T-helper 22 cell (primary cell): ENCODE results near the gene PDC.
"Not testable (repeated sequence)": the region's sequence is repeated elsewhere in the genome, so short reads cannot be mapped to it uniquely, and the experiment has no call there.

Experiments
- DNase-seq: peaks from one replicate; pipeline ENCODE4 v3.0.0-alpha.2; 2020; ENCODE audit warnings: low read depth

The PDC gene

DNA sequence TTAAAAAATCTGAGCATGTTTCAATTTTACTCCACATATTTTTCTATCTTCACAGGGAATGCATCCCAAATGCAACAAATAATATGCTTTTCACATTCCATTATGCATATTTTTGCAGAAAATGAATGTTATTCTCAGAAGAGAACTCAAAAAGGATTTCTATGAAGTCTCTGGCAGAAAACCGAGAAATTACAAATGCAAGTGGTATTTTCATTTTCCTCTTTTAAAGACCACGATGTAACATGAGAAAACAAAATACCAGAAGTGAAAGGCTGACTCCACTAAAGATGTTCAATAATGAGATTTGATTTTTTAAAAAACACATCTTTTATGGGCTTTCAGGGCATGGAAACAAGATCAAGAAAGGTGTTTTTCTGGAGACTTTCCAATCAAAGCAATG is 5.0 kb upstream of the PDC start:
- DNase-seq: no peak

DNA sequence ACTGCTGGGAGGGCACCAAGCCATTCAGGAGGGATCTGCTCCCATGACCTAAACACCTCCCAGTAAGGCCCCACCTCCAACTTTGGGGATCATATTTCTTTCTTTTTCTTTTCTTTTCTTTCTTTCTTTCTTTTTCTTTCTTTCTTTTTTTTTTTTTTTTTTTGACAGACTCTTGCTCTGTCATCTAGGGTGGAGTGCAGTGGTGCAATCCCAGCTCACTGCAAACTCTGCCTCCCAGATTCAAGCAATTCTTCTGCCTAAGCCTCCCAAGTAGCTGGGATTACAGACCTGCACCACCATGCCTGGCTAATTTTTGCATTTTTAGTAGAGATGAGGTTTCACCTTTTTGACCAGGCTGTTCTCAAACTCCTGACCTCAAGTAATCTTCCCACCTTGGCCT is 4.6 kb upstream of the PDC start:
- DNase-seq: not testable (repeated sequence)

DNA sequence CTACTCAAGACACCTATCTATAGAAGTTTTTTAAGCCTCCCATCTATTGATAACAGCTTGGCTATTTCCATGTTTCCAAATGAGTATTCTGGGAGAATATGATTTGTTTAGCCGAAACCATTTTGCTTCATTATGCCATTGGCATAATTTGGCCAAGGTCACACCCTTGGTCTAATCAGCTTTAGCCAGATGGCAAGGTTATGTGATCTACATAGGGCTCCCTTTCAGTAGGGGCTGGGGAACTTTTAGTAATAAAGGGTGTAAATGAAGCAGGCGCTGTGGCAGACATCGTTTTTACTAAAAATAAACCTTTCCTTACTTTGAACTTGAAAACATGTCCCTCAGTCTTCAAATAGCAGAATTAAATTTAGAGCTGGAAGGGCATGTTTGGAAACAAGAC is 3.0 kb upstream of the PDC start:
- no peak for DNase-seq

DNA sequence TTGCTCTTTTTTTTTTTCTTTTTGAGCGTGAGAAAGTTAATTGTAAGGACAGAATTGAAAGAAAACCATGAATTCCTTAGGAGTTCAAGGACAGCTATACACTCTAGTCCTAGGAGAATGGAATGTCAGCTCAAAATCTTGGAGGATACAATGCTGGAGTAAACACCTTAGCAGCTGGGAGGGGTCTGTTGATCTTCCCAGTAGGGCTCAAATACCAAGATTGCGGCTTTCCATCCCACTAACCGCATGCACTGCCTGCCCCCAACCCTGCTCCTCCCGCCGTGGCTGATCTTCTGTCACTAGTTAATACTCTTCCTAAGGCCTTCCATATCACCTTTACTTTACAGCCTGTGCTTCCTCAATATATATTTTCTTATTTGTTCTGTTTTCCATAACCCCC is 2.6 kb upstream of the PDC start:
- no peak for DNase-seq

DNA sequence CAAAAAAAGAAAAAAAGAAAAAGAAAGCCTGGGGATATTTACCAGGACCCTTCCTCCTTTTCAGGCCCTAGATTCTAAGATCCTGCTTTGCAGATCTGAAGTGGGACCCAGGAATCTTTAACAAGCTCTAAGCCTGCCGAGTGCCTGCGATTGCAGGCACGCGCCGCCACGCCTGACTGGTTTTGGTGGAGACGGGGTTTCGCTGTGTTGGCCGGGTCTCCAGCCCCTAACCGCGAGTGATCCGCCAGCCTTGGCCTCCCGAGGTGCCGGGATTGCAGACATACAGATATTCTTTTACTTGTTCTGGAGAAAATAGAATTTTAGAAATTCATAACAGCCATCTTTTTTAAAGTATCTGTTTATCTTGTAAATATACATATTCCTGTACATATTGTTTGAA is 1.8 kb downstream of the PDC start:
- DNase-seq: not testable (repeated sequence)

DNA sequence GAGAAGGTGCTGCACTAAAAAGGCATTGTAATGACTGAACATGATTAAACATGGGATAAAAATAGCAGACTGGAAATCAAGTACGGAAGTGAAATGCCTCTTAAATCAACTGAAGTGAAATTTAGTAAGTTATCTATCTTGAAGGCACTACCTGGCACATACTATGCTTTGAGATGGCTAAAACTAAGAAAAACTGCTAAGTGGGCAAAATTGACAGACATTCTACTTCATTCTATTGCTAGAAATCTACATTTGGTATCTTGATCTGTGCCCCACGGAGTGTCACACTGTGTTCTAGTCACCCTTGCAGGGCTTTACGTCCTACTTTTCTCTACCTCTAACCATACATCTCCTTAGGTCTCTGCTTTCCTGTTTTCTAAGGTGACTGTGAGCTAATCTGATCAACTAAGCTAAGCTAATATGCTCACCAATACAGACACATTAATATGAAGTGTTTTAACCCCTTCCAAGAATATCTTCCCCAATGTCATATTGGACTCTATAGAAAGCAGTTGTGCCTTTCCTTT is 4.1 kb downstream of the PDC start:
- DNase-seq: no peak

DNA sequence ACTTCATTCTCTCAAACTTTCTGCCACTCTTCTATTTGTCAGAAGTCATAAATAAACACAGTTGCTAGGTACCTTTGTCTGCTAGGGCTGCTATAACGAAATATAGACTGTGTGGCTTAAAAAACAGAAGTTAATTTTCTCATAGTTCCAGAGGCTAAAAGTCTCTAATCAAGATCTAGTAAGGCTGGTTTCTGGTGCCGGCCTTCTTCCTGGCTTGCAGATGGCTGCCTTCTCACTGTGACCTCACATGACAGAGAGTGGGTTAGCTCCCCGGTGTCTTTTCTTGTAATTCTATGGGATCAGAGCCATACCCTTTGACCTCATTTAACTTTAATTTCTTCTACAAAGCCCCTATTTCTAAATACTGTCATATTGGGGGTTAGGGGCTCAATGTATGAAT is 5.9 kb downstream of the PDC start:
- no peak for DNase-seq

DNA sequence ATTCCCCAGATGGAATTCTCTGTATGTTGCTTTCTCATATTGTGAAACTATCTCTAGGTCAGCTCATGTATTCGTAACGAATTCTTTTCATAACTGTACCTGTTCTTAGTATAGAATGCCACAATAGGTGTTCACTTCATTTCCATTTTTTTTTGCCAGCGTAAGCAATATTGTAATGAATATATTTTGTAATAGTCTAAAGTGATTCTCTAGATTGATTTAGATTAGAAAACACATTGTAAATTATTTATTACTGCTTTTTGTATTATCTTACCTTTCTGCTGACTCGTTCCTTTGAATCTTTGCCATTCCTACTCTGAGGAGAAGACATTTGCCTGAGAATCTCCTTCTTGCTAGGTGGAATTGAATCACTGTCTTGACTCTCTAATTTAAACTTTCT is 14.8 kb downstream of the PDC start:
- no peak for DNase-seq

DNA sequence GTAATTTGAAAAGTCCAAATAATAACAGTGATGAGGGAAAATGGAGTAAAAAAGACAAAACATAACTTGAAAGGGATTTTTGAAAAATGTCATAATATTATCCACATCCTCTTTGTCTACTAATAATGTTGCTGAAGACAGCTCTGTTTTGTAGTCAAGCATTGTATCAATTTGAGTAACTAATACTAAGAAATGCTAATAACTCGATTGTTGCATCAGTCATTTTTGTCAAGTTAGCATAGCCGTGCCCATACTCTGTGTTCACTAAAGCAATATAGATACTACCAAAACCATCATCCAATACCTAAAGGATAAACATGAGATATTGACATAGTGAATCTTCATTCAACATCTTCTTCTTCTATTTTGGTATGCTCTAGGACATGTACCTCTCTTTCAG is 17.3 kb downstream of the PDC start:
- no peak for DNase-seq

DNA sequence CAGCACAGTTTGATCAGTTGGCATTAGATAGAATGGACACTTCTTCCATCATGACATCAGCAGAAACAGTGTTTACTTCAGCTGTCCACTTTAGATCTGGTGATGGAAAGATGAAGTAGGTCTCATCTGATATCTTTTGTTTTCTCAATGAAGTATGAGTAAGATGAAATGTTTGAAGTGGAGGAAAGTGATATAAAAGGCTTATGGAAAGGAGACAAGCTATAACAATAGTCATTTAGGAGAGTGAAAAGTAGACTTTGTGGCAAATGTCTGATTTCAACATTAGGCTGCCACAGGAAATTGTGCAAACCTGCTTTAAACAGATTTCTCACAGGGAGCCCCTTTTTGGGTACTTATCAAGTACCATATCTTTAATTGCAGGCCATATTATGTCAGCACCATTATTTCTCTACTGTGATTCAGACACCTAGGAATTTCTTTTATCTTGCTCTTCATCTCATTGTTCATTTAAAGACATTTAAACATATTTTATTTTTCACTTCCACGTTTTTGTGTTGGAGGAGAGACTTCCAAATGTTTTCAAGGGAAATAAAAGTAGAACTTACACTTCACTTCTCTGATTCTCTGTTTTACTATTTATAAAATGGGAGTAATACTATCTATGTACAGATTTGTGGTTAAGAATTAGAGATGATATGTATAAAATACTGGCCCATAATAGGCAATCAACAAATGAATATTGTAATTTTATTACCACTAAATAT is 18.1 kb downstream of the PDC start:
- DNase-seq: no peak

DNA sequence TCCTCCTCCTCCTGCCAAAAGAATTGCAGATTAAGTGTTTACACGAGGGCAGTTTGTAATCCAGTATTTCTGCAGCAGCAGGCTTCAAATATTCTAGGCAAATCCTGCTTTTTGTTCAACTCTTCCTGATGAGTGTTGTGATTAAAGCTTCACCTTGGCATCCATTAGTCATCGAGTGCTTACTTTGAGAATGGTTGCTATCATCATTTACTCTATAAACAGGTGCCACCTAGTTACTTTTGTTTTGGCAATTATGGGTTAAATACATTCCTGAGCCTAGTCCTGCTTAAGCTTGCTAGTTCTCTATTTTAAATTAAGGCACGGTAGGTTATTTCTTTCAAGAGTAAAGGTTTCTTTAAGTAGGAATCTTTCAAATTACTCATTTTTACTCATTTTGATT is 20.3 kb downstream of the PDC start:
- no peak for DNase-seq

DNA sequence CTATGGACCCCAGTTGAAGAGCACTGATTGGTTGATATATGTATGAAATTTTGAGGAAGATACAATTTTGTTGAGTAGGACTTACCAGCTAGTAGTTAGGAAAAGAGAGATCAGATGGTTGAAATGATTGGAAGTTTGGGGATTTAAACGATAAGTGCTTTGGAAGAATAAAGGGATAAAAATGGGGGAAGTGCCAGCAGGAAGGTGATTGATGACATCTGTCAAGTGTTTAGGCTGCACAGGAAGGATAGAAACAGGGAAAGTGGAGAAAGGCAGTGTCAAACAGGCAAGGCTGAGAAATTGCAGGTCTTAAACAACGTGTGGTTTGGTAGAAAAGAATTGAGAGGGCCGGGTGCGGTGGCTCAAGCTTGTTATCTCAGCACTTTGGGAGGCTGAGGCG is 22.3 kb downstream of the PDC start:
- DNase-seq: no peak

DNA sequence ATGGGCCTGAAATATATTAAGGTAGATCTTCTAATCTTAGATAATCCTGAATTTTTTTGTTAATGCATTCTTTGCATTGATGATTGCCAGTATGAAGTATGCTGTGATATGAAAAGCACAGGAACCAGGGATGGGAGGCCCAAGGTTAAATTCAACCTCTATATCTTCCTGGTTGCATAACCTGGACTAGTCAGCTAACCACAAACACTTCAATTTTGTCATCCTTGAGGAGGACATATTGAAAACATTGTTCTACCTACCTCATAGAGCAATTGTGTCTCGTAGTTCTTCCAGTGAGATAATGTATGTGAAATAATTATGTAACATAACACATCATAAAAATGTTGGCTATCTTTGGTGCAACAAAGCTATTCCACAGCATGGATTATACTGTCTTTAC is 25.6 kb downstream of the PDC start:
- no peak for DNase-seq

DNA sequence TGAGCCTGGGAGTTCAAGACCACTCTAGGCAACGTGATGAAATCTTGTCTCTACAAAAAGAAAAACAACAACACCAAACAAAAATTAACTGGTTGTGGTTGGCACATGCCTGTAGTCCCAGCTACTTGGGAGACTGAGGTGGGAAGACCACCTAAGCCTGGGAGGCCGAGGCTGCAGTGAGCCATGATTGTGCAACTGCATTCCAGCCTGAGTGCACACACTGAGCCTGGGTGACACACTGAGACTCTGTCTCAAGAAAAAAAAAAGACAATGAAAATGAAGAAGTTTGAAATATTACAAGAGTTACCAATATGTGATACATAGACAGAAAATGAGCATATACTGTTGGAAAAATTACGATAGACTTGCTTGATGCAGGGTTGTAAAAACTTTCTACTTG is 31.9 kb downstream of the PDC start:
- DNase-seq: no peak

DNA sequence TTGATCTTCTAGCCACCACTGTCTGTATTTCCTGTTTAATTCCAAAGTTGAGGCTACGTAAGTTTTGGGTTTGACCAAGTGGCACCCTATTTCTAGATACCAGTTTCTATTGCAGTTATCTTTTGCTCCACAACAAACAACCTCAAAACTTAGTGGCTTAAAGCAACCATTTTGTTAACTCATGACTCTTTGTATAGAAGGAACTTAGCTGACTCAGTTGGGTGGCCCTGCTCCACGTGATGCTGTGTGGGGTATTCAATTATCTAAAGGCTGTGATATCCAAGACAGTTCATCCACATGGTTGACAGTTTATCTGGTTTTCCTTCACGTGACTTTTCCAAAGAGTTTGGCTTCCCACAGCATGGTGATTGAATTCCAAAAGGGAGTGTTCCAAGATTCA is 34.8 kb downstream of the PDC start:
- DNase-seq: no peak

DNA sequence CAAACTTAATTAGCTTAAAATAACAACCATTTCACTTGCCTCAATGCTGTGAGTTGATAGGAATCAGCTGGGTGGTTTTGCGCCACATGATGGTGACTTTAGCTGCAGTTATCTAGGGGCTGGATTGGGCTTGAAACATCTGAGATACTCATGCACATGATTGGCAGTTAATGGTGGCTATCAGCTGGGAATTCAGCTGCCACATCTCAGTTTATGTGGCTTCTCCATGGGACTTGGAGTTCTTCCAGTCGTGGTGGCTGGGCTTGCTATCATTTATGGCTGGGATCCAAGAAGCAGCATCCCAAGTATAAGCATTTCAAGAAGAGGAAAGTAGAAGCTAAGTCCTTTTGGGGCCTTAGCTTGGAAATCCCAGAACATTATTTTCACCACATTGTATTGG is 36.4 kb downstream of the PDC start:
- no peak for DNase-seq

DNA sequence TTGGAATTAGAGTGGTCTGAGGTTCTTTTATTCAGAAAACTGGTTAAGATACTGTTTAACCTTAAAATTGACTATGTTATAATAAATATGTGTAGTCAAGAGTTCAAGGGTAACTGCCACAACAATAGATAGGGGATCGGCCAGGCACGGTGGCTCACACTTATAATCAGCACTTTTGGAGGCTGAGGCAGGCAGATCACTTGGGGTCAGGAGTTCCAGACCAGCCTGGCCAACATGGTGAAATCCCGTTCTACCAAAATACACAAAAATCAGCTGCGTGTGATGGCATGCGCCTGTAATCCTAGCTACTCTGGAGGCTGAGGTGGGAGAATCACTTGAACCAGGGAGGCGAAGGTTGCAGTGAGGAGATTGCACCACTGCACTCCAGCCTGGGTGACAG is 39.5 kb downstream of the PDC start:
- no peak for DNase-seq

DNA sequence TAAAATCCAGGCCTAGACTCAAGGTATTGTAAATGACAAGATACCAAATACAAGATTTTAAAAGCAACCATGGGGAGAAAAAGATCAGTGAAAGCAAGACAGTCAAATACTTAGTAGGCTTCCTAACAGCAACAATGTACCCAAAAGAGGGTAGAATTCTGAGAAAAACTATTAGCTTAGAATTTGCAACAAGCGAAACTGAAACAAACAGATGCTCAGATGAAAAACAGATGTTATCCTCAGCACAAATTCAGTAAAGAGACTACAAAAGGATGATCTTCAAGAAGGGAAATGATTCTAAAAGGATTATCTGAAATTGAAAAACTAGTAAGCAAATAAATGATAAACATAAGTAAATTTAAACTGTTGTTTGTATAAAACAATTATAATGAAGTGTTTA is 40.0 kb downstream of the PDC start:
- DNase-seq: no peak

DNA sequence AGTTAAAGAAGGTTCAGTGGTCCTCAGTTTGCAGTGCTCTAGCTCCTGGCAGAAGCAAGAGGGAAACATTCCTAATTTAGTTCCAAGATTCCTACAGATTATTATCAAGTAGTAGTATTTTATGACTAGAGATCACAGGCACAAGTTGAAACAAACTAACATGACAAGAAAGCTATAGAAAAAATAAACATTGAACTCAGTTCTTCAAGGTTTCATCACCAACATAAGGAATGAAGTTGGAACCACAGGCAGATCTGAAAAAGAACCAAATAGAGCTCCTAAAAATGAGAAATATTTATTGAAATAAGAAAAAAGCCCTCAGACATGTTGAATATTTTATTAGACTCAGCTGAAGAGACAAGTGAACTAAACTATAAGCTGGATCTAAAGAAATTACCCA is 40.6 kb downstream of the PDC start:
- DNase-seq: no peak

DNA sequence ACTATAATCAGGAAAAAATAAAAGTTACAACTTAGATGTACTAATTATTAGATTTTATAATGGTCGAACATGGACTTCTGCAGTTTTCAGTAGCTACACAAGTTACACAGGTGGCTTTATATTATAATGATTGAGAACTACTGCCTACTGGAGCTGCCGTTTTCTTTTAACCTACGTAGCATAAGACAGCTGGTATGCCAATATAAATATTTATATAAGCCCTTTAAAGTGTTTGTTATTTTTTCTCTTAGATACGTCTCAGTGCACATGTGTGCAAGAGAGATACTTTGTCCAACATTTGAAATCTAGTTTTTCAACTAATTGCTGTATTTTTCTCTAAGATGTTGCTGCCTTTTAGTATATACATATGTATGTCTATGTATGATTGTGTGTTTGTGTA is 42.4 kb downstream of the PDC start:
- DNase-seq: no peak

DNA sequence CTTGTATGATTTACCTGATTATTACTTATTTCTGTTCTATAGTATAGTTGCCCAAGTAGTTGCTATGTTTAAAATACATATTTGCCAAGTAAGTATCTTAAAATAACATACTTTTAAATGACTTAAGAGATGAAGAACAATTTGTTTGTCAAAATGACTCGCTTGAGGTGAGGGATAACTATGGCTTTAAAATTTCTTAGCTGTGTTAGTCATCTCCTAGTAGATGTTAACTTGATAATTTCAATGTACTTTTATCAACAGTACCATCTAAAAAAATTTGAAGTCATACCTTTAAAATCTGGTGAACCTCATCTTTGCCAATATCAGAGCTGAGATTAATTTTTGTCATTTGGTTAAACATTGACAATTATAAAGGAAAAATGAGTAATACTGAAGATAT is 47.6 kb downstream of the PDC start:
- no peak for DNase-seq

DNA sequence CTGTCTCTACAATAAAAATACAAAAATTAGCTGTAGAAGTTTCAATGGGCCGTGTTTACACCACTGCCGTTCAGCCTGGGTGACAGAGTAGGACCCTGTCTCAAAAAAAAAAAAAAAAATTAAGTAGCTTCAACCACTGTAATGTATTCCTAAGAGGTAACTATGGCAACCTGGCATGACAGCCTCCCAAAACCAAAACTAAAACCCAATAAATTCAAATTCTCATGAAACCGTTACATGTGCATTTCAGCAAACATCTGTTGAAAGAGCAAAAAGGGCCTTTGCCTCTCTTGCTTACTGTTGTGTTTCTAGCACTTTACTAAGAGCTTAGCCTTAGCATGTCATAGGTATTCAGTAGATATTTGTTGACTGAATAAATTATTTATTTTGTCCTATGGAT is 51.8 kb downstream of the PDC start:
- no peak for DNase-seq

DNA sequence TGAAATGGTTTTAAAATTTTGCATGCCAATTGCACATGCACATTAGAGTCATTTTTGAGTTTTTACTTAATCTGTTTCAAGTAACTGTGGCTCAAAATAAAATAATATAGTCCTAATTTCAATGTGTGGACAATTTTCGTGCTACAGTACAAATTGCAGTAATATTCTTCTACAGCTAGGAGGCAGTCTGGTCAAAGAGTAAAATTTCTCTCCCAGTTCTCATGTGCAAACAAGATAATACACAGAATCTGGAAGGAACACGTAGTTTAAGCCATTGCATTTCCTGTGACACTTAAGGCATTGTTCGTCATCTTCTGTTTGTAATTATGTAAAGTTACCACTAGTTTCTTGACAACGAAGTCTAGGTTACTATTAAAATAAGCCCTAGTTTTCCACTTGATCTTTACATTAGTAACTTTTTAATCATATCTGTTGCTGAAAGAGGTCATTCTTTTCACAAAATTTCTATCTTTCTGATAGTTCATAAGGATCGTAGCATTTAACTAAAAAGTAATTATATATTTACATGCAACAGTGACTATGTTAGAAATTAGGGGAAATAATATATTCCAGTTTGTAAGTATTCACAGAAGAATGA is 56.4 kb downstream of the PDC start:
- no peak for DNase-seq

DNA sequence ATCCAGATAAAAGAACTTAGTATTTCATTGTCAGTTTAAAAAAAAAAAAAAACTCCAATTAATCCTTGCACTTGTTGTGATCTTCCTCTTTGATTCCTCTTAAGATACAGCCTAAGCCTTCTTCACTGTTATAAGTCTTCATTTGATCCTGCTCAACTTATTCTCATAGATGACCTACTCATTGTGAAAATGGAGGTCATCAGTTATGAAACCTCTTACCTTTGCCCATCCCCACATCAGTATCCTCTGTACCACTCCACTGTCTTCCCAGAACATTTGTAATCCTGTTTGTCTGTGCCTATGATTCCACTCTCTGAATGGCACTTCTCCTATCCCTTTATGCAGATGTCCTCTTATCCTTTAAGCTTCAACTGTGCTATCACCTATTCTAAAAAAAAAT is 57.3 kb downstream of the PDC start:
- DNase-seq: no peak
